ENCODE results near the gene MARCHF11. TPM values are rescaled to one million over a fixed set of nuclear protein-coding genes. Genes with fewer than 3 reads are reported as not detected.

MARCHF11 gene
- total RNA-seq, 2 experiments from 2014 or later, result not detected

GRCh38 chr5:16127865-16128544, 51.6 kb downstream of the MARCHF11 start:
- ChIA-PET POLR2A (no interaction called here), CTCF (no interaction called here)
- no peaks in the 10 kb centered on the region for H3K36me3 Mint-ChIP-seq (ENCODE audit: low read depth)

GRCh38 chr5:16120579-16120978, 59.0 kb downstream of the MARCHF11 start:
- ChIA-PET CTCF (no interaction called here), POLR2A (no interaction called here)
- no peak overlapping the region for H3K27ac Mint-ChIP-seq
- DNase-seq, result no peak
- H3K4me1 Mint-ChIP-seq (ENCODE audit: low read depth), result no peaks in the 10 kb centered on the region
- no peak overlapping the region for H3K4me3 Mint-ChIP-seq
- H3K27me3 Mint-ChIP-seq (ENCODE audit: low read depth), result no peaks in the 10 kb centered on the region
- H3K36me3 Mint-ChIP-seq (ENCODE audit: low read depth), result no peaks in the 10 kb centered on the region
- no peak for ATAC-seq
- no peaks in the 10 kb centered on the region for H3K9me3 Mint-ChIP-seq (ENCODE audit: insufficient read depth)

More at GRCh38 chr5:16127865-16128544, 51.6 kb downstream of the MARCHF11 start:
- DNase-seq (no peak), ATAC-seq (no peak)
- Mint-ChIP-seq H3K27ac (no peak overlapping the region), H3K4me3 (no peak overlapping the region), H3K4me1 (ENCODE audit: low read depth) (no peaks in the 10 kb centered on the region), H3K27me3 (ENCODE audit: low read depth) (no peaks in the 10 kb centered on the region), H3K9me3 (ENCODE audit: insufficient read depth) (no peaks in the 10 kb centered on the region)

- no peaks in the 10 kb centered on the region for H3K27me3 Mint-ChIP-seq (ENCODE audit: low read depth)
- no peak overlapping the region for H3K27ac Mint-ChIP-seq
- H3K36me3 Mint-ChIP-seq (ENCODE audit: low read depth), result no peaks in the 10 kb centered on the region
- no peaks in the 10 kb centered on the region for H3K9me3 Mint-ChIP-seq (ENCODE audit: insufficient read depth)
- DNase-seq (no peak), ATAC-seq (no peak)
- no peak overlapping the region for H3K4me3 Mint-ChIP-seq
- H3K4me1 Mint-ChIP-seq (ENCODE audit: low read depth), result no peaks in the 10 kb centered on the region
- ChIA-PET CTCF (no interaction called here), POLR2A (no interaction called here)
Observed at GRCh38 chr5:16119790-16120189, 59.8 kb downstream of the MARCHF11 start.

GRCh38 chr5:16115140-16115539, 64.5 kb downstream of the MARCHF11 start:
- Mint-ChIP-seq H3K4me3 (no peak overlapping the region), H3K9me3 (ENCODE audit: insufficient read depth) (no peaks in the 10 kb centered on the region), H3K36me3 (ENCODE audit: low read depth) (no peaks in the 10 kb centered on the region), H3K4me1 (ENCODE audit: low read depth) (no peaks in the 10 kb centered on the region), H3K27ac (no peak overlapping the region), H3K27me3 (ENCODE audit: low read depth) (no peaks in the 10 kb centered on the region)
- ATAC-seq (no peak), DNase-seq (no peak)
- CTCF ChIA-PET, result no interaction called here
- POLR2A ChIA-PET, result no interaction called here

- H3K4me3 Mint-ChIP-seq, result no peak overlapping the region
- ChIA-PET CTCF (no interaction called here), POLR2A (no interaction called here)
- no peaks in the 10 kb centered on the region for H3K27me3 Mint-ChIP-seq (ENCODE audit: low read depth)
- no peaks in the 10 kb centered on the region for H3K36me3 Mint-ChIP-seq (ENCODE audit: low read depth)
- no peak overlapping the region for H3K27ac Mint-ChIP-seq
- DNase-seq, result no peak
- no peaks in the 10 kb centered on the region for H3K4me1 Mint-ChIP-seq (ENCODE audit: low read depth)
- ATAC-seq, result no peak
- no peaks in the 10 kb centered on the region for H3K9me3 Mint-ChIP-seq (ENCODE audit: insufficient read depth)
Observed at GRCh38 chr5:16108418-16108817, 71.2 kb downstream of the MARCHF11 start.

- CTCF ChIA-PET, result no interaction called here
- ATAC-seq (no peak), DNase-seq (no peak)
- Mint-ChIP-seq H3K36me3 (ENCODE audit: low read depth) (no peaks in the 10 kb centered on the region), H3K27ac (no peak overlapping the region), H3K4me1 (ENCODE audit: low read depth) (no peaks in the 10 kb centered on the region), H3K9me3 (ENCODE audit: insufficient read depth) (no peaks in the 10 kb centered on the region), H3K4me3 (no peak overlapping the region), H3K27me3 (ENCODE audit: low read depth) (no peaks in the 10 kb centered on the region)
- POLR2A ChIA-PET, result no interaction called here
Observed at GRCh38 chr5:16104961-16105360, 74.6 kb downstream of the MARCHF11 start.

- POLR2A ChIA-PET, result no interaction called here
- DNase-seq, result no peak
- H3K4me3 Mint-ChIP-seq, result no peak overlapping the region
- no peaks in the 10 kb centered on the region for H3K4me1 Mint-ChIP-seq (ENCODE audit: low read depth)
- no peaks in the 10 kb centered on the region for H3K27me3 Mint-ChIP-seq (ENCODE audit: low read depth)
- no peaks in the 10 kb centered on the region for H3K9me3 Mint-ChIP-seq (ENCODE audit: insufficient read depth)
- no peak overlapping the region for H3K27ac Mint-ChIP-seq
- no peaks in the 10 kb centered on the region for H3K36me3 Mint-ChIP-seq (ENCODE audit: low read depth)
- CTCF ChIA-PET, result no interaction called here
- ATAC-seq, result no peak
Observed at GRCh38 chr5:16095612-16096011, 84.0 kb downstream of the MARCHF11 start.

GRCh38 chr5:16090270-16090669, 89.3 kb downstream of the MARCHF11 start:
- POLR2A ChIA-PET, result no interaction called here
- H3K27ac Mint-ChIP-seq, result no peak overlapping the region
- no peaks in the 10 kb centered on the region for H3K4me1 Mint-ChIP-seq (ENCODE audit: low read depth)
- H3K36me3 Mint-ChIP-seq (ENCODE audit: low read depth), result no peaks in the 10 kb centered on the region
- no peaks in the 10 kb centered on the region for H3K9me3 Mint-ChIP-seq (ENCODE audit: insufficient read depth)
- ATAC-seq (no peak), DNase-seq (no peak)
- H3K27me3 Mint-ChIP-seq (ENCODE audit: low read depth), result no peaks in the 10 kb centered on the region
- CTCF ChIA-PET, result no interaction called here
- no peak overlapping the region for H3K4me3 Mint-ChIP-seq

GRCh38 chr5:16082982-16083381, 96.6 kb downstream of the MARCHF11 start:
- Mint-ChIP-seq H3K4me3 (no peak overlapping the region), H3K9me3 (ENCODE audit: insufficient read depth) (no peaks in the 10 kb centered on the region), H3K27me3 (ENCODE audit: low read depth) (no peaks in the 10 kb centered on the region), H3K27ac (no peak overlapping the region), H3K4me1 (ENCODE audit: low read depth) (no peaks in the 10 kb centered on the region), H3K36me3 (ENCODE audit: low read depth) (no peaks in the 10 kb centered on the region)
- DNase-seq (no peak), ATAC-seq (no peak)
- POLR2A ChIA-PET, result no interaction called here
- CTCF ChIA-PET, result no interaction called here

GRCh38 chr5:16082053-16082452, 97.5 kb downstream of the MARCHF11 start:
- Mint-ChIP-seq H3K27me3 (ENCODE audit: low read depth) (no peaks in the 10 kb centered on the region), H3K27ac (no peak overlapping the region), H3K4me1 (ENCODE audit: low read depth) (no peaks in the 10 kb centered on the region), H3K4me3 (no peak overlapping the region), H3K9me3 (ENCODE audit: insufficient read depth) (no peaks in the 10 kb centered on the region), H3K36me3 (ENCODE audit: low read depth) (no peaks in the 10 kb centered on the region)
- ATAC-seq (no peak), DNase-seq (no peak)
- ChIA-PET CTCF (no interaction called here), POLR2A (no interaction called here)

GRCh38 chr5:16081376-16081955, 98.1 kb downstream of the MARCHF11 start:
- ATAC-seq (no peak), DNase-seq (no peak)
- Mint-ChIP-seq H3K4me3 (no peak overlapping the region), H3K9me3 (ENCODE audit: insufficient read depth) (no peaks in the 10 kb centered on the region), H3K4me1 (ENCODE audit: low read depth) (no peaks in the 10 kb centered on the region), H3K36me3 (ENCODE audit: low read depth) (no peaks in the 10 kb centered on the region), H3K27ac (no peak overlapping the region), H3K27me3 (ENCODE audit: low read depth) (no peaks in the 10 kb centered on the region)
- CTCF ChIA-PET, result no interaction called here
- POLR2A ChIA-PET, result no interaction called here

- no peaks in the 10 kb centered on the region for H3K27me3 Mint-ChIP-seq (ENCODE audit: low read depth)
- H3K9me3 Mint-ChIP-seq (ENCODE audit: insufficient read depth), result no peaks in the 10 kb centered on the region
- no peak overlapping the region for H3K4me3 Mint-ChIP-seq
- H3K27ac Mint-ChIP-seq, result no peak overlapping the region
- H3K36me3 Mint-ChIP-seq (ENCODE audit: low read depth), result no peaks in the 10 kb centered on the region
- ATAC-seq (no peak), DNase-seq (no peak)
- CTCF ChIA-PET, result no interaction called here
- no peaks in the 10 kb centered on the region for H3K4me1 Mint-ChIP-seq (ENCODE audit: low read depth)
- POLR2A ChIA-PET, result no interaction called here
Observed at GRCh38 chr5:16076657-16077056, 102.9 kb downstream of the MARCHF11 start.

- H3K4me3 Mint-ChIP-seq, result no peak overlapping the region
- no peaks in the 10 kb centered on the region for H3K4me1 Mint-ChIP-seq (ENCODE audit: low read depth)
- DNase-seq (no peak), ATAC-seq (no peak)
- no peaks in the 10 kb centered on the region for H3K36me3 Mint-ChIP-seq (ENCODE audit: low read depth)
- no peak overlapping the region for H3K27ac Mint-ChIP-seq
- no peaks in the 10 kb centered on the region for H3K27me3 Mint-ChIP-seq (ENCODE audit: low read depth)
- CTCF ChIA-PET, result interaction anchor here (1.1 kb wide), 1 partner anchor 10 kb away, joined by 3 read pairs; no protein-coding TSS in a partner anchor
- no peaks in the 10 kb centered on the region for H3K9me3 Mint-ChIP-seq (ENCODE audit: insufficient read depth)
- POLR2A ChIA-PET, result no interaction called here
Observed at GRCh38 chr5:16074358-16074757, 105.2 kb downstream of the MARCHF11 start.

Measured in activated CD8-positive, alpha-beta T cell treated with anti-CD3 and anti-CD28 coated beads, Interleukin-2, amount 10 ng/mL, durations not matched to agents 7 days and 5 days (primary cell).